Glomerular endothelial cell (primary cell): ENCODE measurements around the gene RAB6B. TPM values are rescaled to one million over a fixed set of nuclear protein-coding genes. Genes with fewer than 3 reads are reported as not detected.

Experiments used
- DNase-seq: peaks from one replicate; pipeline ENCODE4 v3.0.0-alpha.2; 2011; ENCODE audit warnings: low read depth, low spot score; ENCODE audit errors: extremely low read depth
- total RNA-seq: library from RNA; depleted of rRNA; stranded (reverse); fragments of >200 nt; gene quantifications from 2 replicates; pipeline ENCODE4 v1.2.3, GENCODE V29; 2015

RAB6B gene
- total RNA-seq, 1 donor from 2014 or later, result 3.8 TPM

DNA sequence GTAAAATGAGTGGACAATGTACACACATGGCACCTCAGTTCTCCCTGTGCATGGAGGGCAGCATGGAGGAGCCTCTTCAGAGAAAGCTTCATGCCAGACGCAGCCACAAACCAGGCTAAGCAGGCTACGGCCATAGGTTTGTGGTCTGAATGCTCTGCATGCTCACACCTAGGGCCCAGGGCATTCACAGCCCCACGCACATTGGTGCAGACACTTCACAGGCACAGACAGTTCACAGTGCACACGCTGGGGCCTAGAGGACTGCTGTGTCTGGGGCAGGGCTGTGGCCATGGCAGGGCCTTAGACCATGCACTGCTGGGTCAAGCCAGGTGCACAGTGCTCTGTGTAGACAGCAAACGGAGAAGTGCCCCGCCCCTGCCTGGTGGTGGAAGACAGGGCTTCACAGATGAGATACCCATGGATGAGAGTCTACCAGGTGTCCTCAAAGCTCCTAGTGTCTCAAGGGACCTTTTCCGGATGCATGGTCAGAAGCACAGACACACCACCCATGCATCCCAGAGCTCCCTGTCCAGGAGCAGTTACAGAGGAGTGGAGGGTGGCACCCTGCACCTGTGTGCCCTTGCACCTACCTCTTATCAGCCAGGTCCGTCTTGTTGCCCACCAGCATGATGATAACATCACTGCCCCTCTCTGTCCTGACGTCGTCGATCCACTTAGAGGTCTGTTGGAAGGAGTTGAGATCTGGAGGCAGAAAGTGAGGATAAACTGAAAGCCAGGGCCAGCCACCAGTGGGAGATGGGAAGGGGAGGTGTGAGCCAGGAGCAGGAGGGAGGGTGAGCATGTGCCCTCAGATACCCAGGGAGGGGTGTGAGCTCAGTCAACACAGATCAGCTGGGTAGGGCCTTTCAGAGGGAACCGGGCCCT lies 56.5 kb downstream of the RAB6B start:
- no peak for DNase-seq

DNA sequence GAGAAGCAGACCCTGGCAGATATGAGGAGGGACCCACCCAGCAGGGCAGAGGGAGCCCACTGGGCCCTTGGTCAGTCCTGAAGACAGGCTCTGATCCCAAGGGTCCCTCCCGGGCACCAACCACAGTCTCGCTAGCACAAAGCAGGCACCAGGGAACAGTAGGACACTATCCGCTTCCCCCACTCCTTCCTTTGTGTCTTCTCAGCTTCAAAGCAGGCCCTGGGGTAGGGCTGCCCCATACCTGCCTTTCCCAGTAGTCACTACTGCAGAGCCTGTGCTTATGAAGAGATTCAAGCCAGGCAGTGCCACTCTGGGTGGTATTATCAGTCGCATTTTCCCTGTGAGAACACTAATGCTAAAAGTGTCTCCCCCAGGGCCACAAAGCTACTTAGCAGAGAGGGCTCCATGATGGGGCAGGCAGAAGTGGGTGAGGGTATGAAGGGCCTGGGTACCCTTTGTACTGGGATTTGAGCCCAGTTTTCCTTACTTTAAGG lies 57.3 kb downstream of the RAB6B start:
- DNase-seq, result no peak

DNA sequence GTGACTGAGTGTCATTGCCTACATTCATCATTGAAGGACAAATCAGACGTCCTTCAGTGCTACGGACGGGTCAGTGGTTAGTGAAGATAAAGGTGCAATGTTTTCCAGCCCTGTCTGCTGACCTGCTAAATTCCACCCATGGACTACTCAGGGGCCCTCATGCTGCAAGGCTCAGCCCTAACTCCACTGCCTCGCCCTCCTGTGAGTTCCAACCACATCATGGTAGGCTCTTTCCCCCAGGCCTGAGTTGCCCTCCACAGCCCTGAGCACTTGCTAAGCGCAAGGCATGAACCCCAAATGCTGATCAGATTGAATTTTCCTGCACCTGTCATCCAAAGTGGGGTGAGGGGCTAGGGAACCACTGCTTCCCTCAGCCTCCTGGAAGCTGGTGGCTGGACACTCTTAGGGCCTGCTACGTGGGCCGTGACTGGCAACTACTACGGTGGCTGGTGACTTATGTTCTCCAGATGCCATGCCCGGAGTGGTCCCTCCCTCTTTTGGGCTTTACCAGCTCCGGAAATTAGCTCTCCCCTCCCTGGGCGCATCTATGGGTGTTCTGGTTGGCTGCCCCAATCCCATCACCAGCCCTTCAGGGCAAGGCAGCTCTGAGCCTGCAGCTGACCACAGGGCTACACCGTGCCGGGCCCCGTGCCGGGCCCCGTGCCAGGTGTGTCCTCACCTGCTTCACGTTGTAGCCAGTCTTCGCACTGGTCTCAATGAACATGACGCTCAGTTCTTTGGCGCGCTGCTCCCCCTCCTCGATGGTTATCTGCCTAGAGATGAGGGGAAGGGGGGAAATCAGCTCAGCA lies 58.0 kb downstream of the RAB6B start:
- no peak for DNase-seq

DNA sequence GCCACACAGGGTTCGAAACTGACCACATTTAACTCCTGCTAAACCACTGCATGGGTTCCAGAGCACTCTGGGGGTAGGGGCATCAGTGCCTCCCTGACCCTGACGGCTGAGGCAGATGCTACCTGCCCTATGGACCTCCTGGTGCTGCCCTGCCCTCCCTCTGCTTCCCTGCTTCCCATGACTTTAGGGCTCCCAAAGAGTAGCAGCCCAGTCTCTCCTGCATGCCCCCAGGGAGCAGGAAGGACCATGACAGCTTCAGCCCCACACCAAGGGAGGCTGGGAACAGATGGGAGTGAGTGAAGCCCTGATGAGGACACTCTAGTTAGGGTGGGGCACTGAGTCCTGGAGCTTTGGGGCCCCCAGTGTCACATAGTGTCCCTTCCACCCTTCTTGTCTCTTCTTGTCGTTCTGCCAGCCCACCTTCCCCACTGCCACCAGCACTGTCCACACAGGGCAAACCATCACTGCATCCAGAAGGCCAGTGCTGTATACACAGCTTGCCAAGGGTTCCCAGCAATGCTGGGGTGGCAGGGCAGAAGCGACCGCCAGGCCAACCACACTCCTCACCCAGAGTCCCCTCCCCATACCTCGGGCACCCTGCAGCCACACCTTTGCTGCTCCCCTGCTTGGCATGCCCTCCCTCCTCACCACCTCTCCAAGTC lies 59.1 kb downstream of the RAB6B start:
- no peak for DNase-seq

DNA sequence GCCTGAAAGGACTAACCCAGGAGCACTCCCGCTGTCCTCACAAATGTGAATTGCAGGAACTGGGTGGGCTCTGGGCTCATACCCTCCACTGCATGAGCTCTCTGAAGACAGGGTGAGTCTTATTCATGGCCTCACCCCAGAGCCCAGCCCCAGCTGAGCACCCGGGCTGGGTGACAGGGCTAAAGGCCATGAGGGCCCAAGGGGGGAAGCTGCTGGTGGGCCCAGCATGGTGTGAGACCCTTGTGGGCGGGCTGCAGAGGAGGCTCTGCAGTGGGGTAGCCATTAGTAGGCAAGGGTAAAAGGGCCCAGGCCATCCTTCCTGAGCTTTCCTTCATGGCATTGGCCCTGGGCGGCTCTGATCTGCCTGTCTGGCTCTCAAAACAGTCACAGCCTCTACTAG lies 59.7 kb downstream of the RAB6B start:
- DNase-seq, result no peak

DNA sequence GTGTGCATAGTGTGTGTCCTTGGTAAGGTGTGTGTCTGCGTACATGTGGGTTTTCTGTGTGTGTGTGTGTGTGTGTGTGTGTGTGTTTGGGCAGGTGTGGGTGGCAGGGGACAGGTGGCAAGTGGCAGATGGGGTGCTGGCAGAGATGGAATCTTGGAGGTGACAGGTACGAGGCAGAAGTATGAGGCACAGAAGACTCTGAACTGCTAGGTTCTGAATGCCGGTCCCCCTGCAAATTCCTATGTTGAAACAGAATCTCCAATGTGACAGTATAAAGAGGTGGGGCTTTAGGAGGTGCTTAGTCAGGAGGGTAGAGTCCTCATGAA lies 60.3 kb downstream of the RAB6B start:
- DNase-seq, result no peak

DNA sequence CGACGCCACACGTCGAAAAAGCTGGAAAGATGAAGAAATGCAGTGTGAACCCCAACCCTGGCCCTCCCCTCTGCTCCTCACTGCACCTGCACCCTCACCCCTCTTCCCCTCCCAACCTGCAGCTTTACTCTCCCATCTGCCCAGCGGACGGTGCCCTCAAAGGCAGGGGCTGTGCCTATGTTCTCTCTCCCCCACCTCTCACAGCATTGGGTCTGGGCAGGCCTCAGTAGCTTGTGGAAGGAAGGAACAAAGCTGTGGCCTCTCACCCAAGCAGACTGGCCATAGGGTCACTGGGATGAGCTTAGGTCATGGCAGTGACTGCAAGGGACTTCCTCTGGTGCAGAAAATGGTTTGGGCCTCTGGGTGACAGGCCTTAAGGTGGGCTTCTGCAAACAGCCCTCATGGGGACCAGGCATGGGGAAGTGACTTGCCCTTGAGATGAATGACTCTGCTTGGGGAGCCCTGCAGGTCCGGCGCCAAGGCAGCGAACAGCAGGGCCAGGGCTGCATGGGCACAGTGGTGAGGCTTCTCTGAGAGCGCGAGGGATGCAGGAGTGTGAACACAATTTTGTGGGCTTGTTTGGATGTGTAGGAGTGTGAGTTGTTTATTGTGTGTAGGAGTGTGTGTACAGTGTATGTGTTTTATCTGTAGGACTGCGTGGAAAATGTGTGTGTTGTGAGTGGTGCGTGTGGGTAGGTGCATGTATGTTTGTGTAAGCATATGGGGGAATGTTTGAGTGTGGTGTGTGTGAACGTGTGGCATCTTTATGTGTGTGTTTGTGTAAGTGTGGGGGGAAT lies 60.9 kb downstream of the RAB6B start:
- DNase-seq, result no peak

DNA sequence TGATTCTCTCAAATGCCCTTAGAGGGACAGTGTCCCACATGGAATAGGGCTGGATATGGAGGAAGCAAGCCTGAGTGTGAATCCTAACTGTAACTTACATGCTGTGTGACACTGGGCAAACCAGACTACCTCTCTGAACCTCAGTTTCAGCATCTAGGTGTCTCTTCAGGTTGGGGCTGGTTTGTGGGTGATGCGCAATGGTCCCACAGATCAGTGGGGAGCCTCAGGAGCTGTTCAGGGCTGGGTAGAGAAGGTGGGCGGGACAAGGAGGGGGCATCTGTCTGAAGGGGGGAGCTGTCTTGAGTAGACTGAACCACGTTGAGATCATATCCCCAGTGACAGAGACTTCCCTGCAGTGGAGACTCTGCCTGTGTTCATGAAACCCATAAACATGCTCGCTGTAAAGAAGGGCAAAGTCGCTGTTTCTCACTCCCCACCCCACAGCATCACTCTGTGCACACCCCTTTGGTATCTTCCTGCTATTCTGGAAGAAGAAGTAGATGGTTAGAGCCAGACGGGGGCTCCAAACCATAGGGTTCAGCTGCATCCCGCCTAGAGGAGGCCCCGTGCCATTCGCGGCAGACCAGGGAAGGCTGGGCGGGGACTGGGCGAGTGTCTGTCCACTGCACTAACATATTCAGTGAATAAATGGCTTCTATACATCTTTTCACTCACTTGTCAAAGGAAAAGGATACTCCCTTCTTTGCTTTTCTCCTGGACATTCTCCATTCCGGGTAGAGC lies 61.6 kb downstream of the RAB6B start:
- DNase-seq, result no peak

DNA sequence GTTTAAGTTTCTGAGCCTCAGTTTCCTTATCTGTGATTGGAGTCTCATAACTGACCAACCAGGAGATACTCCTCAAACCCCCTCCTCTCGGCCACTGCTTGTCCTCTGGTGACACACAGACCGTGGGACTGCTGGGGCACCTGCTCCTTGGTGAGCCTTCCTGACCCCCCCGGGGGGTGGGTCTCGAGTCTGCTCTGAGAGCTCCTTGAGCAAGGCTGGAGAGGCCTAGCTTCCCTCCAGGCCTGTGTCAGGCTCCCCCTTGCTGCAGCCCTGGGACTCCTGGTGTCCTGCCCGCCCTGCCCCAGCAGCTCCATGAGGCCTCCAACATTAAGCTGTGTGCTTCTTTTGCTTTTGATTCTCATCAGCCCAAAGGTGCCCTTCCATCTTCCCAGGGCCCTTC lies 62.4 kb downstream of the RAB6B start:
- no peak for DNase-seq

DNA sequence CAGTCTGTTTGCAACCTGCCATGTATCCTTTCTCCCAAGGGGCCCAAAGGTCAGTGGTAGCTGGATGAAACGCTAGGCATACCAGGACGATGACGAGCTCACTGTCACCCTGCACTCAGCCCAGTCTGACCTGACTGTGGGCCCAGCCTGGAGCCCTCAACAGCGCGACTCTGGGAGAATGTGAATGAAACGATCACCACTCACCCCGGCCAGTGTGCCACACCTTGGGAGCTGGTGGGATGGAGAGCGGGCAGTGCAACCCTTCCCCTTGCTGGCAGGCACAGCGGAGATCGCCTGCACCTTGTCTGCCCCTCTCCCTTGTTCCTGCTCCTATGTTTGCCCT lies 62.9 kb downstream of the RAB6B start:
- no peak for DNase-seq

DNA sequence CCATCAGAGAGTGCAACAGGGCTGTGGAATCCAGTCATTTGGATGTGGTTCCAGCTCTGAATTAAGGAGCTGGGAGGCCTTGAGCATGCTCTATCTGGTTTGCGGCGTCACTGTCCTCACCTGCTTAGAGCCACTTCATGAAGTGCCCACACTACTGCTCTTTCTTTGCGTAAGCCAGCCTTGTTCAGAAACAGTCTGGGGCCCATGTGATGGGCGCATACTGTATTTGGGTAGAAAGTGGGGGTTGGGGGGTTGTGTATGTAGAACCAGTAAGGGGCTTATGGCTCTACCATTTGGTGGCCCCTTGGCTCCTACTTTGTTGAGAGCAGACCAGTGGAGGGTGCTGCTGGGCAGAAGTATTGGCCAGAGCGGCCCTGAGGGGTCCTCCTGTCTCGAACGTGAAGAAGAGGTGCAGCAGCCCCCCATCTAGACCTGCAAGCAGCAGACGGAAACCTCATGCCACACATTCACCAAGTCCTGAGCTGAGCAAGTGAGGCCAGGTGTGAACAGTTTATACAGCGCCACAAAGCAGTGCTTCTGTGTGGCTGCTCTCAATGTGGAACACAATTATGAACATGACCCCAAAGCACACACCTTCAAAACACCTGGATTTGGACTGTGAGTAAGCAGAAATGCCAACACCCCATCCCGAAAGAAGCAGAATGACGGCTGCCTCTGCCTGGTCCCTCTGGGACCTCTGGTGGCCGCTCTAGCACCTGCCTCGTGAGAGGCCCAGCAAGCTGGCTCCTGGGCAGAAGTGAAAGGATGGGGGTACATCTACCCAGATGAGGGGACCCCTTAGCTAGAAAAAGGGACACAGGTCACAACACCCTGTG lies 63.5 kb downstream of the RAB6B start:
- no peak for DNase-seq

DNA sequence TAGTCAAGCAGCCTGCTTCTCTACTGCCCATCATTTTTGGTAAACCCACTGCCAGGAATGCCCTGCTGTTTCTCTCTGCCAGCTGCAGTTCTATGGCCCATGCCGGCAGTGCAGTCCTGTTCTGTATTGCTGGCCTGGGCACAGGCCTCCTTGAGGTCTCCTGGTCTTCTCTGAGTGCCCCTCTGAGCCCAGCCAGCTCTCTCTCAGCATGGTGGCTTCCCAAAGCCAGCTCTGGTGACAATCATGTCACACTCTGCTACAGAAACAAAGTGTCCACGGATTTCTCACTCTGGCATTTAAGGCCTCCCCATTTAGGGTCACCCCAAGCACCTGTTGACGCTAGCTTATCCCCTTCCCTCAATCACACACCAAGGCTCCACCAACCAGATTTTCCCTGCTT lies 65.6 kb downstream of the RAB6B start:
- DNase-seq, result no peak

DNA sequence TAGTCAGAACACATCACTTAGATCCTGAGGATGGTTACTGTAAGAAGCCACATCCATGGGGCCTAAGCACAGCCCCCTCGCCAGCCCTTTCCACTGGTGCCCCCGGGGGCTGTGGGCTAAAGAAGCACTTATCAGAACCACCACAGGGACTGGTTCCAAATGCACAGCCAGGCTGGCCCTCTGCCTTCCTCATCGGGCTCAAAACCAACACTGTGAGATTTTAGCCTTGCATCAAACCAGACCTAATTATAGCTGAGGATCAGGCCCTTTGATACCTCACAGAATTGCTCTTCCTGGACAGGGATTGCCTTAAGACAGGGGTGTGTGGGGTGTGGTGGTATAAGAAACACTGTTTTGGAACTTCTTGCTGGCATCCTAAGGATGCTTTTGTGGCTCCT lies 66.4 kb downstream of the RAB6B start:
- no peak for DNase-seq

DNA sequence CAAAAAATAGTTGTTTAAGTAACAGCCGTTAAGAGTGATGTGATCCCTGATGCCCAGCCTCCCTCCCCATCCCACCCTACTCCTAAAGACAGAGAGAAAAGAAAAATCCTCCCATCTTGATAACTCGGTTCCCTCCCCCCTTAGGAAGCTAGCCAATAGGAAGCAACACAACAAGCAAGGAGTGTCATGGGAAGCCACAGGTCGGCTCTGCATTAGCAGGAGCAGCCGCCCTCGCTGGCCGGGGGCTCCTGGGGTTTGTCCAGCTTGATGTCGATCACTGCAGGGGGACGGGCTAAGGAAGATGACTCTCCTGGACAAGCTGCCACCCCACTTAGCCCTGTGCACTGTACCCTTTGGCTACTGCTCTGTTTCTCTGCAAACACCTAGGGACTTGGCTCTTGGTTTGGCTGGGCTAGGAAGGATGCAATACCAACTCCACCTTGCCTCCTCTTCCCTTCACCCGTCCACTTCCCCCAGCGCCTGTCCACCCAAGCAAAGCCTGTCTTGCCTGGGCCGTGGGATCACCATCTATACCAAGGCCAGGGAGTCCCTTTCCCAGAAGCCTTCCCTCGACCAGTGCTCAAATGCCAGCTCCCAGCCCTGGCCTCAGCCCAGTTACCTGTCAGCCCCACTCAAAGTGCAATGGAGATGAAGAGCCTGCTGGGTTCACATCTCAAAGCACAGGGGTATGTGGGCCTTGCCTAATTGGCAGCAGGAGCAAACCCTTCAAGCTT lies 66.9 kb downstream of the RAB6B start:
- DNase-seq, result no peak

DNA sequence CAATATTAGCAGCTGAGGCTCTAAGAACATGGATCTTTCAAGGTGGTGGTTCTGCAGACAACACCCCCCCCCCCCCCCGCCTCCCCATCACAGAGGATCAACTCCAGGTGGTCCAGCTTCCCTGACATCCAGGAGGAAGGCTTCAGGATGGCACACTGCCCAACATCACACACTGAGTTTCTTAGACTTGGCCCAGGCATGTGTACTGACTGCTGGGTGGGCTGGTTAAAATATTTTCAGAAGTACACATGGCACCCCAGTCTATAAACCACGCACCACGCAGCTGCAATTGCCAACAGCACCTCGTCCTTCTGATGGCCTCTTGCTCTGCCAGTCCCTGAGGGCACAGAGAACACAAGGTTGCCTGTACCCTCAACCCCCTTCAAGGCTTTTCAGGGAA lies 68.0 kb downstream of the RAB6B start:
- DNase-seq, result no peak

DNA sequence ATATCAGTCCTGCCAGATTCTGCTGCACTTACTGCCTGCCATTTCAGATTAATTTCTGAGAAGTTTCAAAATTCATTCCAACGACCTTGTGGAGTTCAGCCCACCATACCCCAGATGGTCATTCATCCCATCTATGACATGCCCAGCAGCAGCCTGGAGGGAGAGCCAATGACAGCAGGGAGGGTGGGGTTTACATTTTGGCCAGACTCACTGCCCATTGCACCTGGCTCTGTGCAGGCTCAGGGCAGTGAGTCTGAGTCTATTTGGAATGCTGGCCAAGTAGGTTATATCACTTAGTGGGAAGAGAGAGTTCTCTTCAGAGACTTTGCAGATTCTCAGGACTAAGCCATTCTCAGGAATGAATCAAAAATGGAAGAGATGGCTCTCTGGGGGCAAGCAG lies 68.5 kb downstream of the RAB6B start:
- no peak for DNase-seq

DNA sequence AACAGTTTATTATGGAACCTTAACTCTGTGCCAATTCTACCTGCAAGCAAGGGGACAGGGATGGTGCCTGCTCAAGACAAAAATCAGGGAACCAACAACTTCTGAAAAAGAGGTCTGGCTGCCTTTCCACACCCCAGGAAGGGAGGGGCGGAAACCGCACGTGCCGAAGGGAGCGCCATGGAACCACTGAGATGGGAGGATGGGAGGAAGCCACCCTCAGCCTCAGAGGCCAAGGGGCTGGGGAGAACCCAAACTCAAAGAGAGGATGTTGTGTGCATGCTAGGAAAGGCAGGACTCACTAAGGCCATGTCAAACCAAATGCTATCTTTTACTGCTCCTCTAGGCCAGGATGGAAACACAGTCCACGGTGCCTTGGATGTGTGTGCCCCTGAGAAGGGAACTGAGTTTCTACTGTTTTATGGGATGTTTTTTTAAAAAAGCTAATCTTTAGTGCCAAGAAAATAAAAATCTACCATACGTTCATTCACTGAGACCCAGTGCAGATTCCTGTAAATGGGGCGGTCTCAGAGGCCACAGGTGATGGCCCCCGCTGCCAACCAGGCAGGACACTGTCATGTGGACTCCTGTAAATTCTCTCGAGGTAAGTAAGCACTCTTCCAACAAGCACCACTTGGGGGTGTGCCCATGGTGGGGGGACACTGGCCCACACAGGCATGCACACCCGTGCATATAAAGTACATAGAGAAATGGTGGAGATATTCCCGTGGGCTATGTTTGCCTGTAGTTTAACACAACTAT lies 69.5 kb downstream of the RAB6B start:
- no peak for DNase-seq

DNA sequence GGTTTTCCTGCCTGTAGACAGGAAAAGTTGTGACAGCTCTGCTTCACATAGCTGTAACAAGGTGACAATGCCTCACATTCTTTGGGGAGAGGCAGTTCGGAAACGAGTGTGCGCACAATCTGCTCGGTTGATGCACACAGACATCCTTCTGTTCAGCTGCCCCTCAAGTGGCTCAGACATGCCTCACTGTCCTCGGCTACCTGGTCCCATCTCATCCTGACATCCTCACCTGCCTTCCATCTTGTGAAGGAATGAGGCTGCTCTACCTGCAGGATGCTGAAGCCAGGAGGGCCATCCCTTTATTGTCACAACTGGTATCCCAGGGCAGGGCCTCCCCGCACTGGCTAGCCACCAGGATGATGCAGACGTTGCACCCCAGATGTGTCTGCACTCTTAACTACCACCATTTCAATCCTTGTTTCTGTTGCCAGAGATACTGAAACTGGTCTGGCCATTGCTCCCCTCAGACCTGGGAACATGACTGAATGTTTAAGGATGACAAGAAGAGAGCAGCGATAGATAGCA lies 70.7 kb downstream of the RAB6B start:
- DNase-seq, result no peak
